Peyer's patch (tissue), 4 donors: ENCODE results near the gene IKZF4. TPM values are rescaled to one million over a fixed set of nuclear protein-coding genes. Genes with fewer than 3 reads are reported as not detected.
"Not testable (repeated sequence)": the region's sequence is repeated elsewhere in the genome, so short reads cannot be mapped to it uniquely, and the experiment has no call there.

Experiments used
- DNase-seq, 3 donors: peaks; one replicate each; pipeline ENCODE4 v3.0.0-alpha.2; 2017 to 2019
- H3K27ac ChIP-seq, 4 donors: fragments of 200-600 bp; sonication (generic); one replicate each; pipeline ENCODE4 v1.5.1; 2016 to 2019
- H3K27me3 ChIP-seq, 2 donors: fragments of 200-600 bp; sonication (generic); one replicate each; pipeline ENCODE4 v1.5.1; 2019
- H3K36me3 ChIP-seq, 3 donors: fragments of 200-600 bp; sonication (generic); one replicate each; pipeline ENCODE4 v1.5.1; 2016 to 2019
- H3K4me1 ChIP-seq, 4 donors: fragments of 200-600 bp; sonication (generic); one replicate each; pipeline ENCODE4 v1.5.1; 2016 to 2019
- H3K4me3 ChIP-seq, 4 donors: fragments of 200-600 bp; sonication (generic); 1 replicate in 3 of 4; 2 replicates in 1 of 4; pipeline ENCODE4 v1.5.1; 2016 to 2019; ENCODE audit warnings: mild to moderate bottlenecking in 1 of 4
- H3K9me3 ChIP-seq, 4 donors: fragments of 200-600 bp; sonication (generic); one replicate each; pipeline ENCODE4 v1.5.1; 2016 to 2019; ENCODE audit warnings: mild to moderate bottlenecking in 1 of 4
- POLR2A ChIP-seq, 2 donors: fragments of 450-650 bp; IDR thresholded peaks; one replicate each; pipeline ENCODE4 v1.5.1; 2017; ENCODE audit warnings: antibody characterized with exemption in 2 of 2, mild to moderate bottlenecking in 2 of 2, moderate library complexity in 2 of 2
- total RNA-seq, 4 donors: library from RNA; depleted of rRNA; stranded (reverse); fragments of >200 nt; gene quantifications; one replicate each; pipeline ENCODE4 v1.1.0, GENCODE V29; 2016
- TF ChIP-seq, protein P1 (sequence below), 6 experiments: fragments of 450-650 bp in 4 of 6; fragments of 200-600 bp in 2 of 6; sonication (generic) in 1 of 6; IDR thresholded peaks; one replicate each; pipeline ENCODE4 v1.5.1; 2017 to 2019; ENCODE audit warnings: antibody characterized with exemption in 6 of 6, mild to moderate bottlenecking in 3 of 6, moderate library complexity in 1 of 6

IKZF4 gene
- total RNA-seq, 4 donors from 2014 or later: 2.8 to 7.4 (median 3.6) TPM

DNA sequence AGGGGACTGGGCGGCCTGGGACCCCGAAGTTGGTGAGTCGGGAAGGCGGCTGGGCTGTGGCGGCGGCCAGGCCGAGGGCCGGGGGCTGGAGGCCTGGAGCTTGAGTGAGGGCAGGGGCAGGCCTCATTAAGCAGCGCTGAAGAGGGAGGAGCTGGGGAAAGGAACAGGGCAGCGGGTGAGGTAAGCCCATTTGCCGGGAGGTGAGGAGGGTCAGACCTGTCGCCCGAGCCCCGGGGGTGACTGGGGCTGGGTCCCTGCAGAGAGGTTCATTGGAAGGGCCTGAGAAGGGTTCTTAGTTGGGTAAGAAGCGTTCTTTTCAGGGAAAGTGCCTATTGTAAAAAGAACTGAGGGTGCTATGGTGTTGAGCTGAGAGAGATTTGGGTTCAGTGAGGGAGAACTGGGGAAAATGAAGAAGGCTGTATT, 46.5 kb upstream of the IKZF4 start:
- H3K4me3 ChIP-seq: peak overlapping the region; percentile 71 to 100 (median 95)
- H3K36me3 ChIP-seq: peaks cover 0 to 4% (median 0%) of the 10 kb centered on the region in 3 donors
- H3K27ac ChIP-seq: peak overlapping the region; percentile 90 to 98 (median 94)
- peaks cover 0 to 35% (median 2%) of the 10 kb centered on the region in 4 donors for H3K4me1 ChIP-seq
- no peaks in the 10 kb centered on the region for H3K27me3 ChIP-seq
- no peaks in the 10 kb centered on the region for H3K9me3 ChIP-seq
- TF ChIP-seq, protein P1, sequence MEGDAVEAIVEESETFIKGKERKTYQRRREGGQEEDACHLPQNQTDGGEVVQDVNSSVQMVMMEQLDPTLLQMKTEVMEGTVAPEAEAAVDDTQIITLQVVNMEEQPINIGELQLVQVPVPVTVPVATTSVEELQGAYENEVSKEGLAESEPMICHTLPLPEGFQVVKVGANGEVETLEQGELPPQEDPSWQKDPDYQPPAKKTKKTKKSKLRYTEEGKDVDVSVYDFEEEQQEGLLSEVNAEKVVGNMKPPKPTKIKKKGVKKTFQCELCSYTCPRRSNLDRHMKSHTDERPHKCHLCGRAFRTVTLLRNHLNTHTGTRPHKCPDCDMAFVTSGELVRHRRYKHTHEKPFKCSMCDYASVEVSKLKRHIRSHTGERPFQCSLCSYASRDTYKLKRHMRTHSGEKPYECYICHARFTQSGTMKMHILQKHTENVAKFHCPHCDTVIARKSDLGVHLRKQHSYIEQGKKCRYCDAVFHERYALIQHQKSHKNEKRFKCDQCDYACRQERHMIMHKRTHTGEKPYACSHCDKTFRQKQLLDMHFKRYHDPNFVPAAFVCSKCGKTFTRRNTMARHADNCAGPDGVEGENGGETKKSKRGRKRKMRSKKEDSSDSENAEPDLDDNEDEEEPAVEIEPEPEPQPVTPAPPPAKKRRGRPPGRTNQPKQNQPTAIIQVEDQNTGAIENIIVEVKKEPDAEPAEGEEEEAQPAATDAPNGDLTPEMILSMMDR (IDR thresholded peaks at IDR 0.05): no peak
- no peak for TF ChIP-seq POLR2A (IDR thresholded peaks at IDR 0.05)
- DNase-seq: peak in 2 of 3 donors; percentile 20 to 70

DNA sequence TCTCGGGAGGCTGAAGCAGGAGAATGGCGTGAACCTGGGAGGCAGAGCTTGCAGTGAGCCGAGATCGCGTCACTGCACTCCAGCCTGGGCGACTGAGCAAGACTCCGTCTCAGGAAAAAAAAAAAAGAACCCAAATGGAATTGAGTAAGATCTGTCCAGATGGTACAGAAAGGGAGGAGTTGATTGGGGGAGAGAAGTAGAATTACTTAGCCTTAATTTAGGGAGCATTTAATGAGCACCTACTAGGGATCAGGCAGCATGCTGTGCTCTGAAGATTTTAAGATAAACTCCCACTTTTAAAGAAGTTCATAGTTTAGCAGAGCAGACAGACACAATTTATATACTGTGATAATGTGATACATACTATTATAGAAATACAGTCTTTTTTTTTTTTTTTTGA, 42.5 kb upstream of the IKZF4 start:
- Histone ChIP-seq H3K36me3 (peaks cover 0 to 30% (median 0%) of the 10 kb centered on the region in 3 donors), H3K4me3 (no peak overlapping the region), H3K4me1 (peaks cover 0 to 25% (median 2%) of the 10 kb centered on the region in 4 donors), H3K27me3 (no peaks in the 10 kb centered on the region), H3K9me3 (no peaks in the 10 kb centered on the region), H3K27ac (no peak overlapping the region)
- TF ChIP-seq POLR2A (IDR thresholded peaks at IDR 0.05): no peak
- TF ChIP-seq, protein P1 (IDR thresholded peaks at IDR 0.05): no peak
- DNase-seq: no peak

DNA sequence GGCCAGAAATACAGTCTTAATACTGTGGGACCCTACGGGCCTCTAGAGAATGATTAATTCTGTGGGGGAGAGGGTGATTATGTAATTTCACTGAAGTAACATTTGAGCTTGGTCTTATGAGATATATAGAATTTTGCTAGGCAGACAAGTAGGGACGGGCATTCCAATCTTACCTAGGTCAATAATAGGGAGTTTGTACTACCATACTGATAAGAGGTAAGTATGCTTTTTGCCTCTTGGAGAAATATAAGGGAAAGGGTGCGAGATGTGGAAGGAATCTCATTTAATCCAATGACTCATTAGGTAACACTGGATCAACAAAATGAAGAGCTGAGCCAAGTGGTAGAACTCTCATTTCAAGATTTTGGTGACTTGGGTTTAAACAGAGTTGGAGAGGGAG, 41.8 kb upstream of the IKZF4 start:
- no peaks in the 10 kb centered on the region for H3K27me3 ChIP-seq
- no peak overlapping the region for H3K27ac ChIP-seq
- peaks cover 0 to 25% (median 2%) of the 10 kb centered on the region in 4 donors for H3K4me1 ChIP-seq
- DNase-seq: no peak
- peaks cover 0 to 36% (median 0%) of the 10 kb centered on the region in 3 donors for H3K36me3 ChIP-seq
- H3K4me3 ChIP-seq: no peak overlapping the region
- no peaks in the 10 kb centered on the region for H3K9me3 ChIP-seq
- no peak for TF ChIP-seq POLR2A (IDR thresholded peaks at IDR 0.05)
- TF ChIP-seq, protein P1 (IDR thresholded peaks at IDR 0.05): no peak

DNA sequence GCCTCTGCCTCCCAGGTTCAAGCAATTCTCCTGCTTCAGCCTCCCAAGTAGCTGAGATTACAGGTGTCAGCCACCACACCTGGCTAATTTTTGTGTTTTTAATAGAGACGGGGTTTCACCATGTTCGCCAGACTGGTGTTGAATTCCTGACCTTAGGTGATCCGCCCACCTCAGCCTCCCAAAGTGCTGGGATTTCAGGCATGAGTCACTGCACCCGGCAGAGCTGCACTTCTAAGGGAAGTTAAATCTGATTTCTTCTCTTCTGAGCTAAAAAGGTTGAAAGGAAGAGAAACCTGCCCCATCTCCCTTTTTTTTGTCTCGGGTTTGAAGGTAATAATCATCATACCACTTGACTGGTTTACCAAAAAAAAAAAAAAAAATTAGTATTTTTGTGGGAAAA, 39.0 kb upstream of the IKZF4 start:
- H3K36me3 ChIP-seq: peaks cover 0 to 55% (median 0%) of the 10 kb centered on the region in 3 donors
- H3K27me3 ChIP-seq, H3K4me3 ChIP-seq, H3K27ac ChIP-seq, H3K4me1 ChIP-seq, H3K9me3 ChIP-seq, DNase-seq: not testable (repeated sequence)

DNA sequence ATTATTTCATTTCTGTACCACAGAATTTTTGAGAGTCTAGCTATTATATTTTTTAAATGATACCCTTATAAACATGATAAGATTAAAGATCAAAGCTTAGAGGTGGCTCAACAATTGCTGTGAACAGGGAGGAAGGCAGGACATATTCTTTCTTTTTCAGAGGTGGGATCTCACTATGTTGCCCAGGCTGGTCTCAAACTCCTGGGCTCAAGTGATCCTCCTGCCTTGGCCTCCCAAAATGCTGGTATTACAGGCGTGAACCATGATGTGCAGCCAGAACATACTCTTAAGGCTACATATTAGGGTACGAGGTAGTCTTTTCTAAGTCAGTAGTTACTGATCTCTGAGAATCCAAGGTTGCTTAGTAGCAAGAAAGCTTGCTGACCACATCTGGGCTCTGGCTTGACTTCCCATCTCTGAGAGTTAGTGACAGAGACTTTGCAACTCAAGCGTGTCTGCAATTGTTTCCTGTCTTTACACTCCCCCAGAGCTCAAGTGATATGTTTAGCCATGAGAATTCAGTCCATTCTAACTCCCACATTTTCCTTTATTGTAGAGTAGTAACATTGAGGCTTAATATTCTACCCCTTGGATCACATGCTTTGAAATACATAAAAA, 38.4 kb upstream of the IKZF4 start:
- H3K4me3 ChIP-seq: no peak overlapping the region
- DNase-seq: peak in 1 of 3 donors; percentile 38
- peaks cover 0 to 60% (median 0%) of the 10 kb centered on the region in 3 donors for H3K36me3 ChIP-seq
- no peak overlapping the region for H3K27ac ChIP-seq
- no peaks in the 10 kb centered on the region for H3K9me3 ChIP-seq
- TF ChIP-seq POLR2A (IDR thresholded peaks at IDR 0.05): no peak
- TF ChIP-seq, protein P1 (IDR thresholded peaks at IDR 0.05): no peak
- H3K27me3 ChIP-seq: no peaks in the 10 kb centered on the region
- H3K4me1 ChIP-seq: peaks cover 0 to 4% (median 0%) of the 10 kb centered on the region in 4 donors

DNA sequence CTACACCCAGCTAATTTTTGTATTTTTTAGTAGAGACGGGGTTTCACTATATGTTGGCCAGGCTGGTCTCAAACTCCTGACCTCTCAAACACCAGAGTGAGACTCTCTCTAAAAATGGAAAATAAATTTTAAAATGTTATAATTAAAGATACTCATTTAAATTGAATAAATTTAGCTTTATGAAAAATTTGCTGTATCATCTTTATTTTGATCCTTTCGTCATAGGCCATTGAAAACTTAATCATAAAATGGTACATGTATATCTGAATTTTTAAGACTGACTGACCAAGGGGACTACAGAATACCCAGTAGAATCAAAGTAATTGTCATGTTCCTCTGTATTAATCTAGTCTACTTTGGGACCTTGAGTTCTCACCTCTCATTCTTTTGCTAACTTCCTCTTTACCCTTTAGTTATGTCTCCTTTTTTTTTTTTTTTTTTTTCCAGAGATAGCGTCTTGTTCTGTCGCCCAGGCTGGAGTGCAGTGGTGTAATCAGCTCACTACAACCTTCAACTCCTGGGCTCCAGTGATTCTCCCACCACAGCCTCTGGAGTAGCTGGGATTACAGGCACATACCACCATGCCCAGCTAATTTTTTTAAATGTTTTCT, 37.5 kb upstream of the IKZF4 start:
- DNase-seq: no peak
- Histone ChIP-seq H3K27me3 (no peaks in the 10 kb centered on the region), H3K9me3 (no peaks in the 10 kb centered on the region), H3K4me3 (no peak overlapping the region), H3K27ac (no peak overlapping the region), H3K4me1 (no peaks in the 10 kb centered on the region), H3K36me3 (peaks cover 0 to 69% (median 0%) of the 10 kb centered on the region in 3 donors)
- TF ChIP-seq POLR2A (IDR thresholded peaks at IDR 0.05): no peak
- TF ChIP-seq, protein P1 (IDR thresholded peaks at IDR 0.05): no peak
